GM18517 (cell line): ENCODE results near the gene EPN3.
A peak's percentile ranks its signal among the peaks of the same experiment; 100 is the strongest.

Source experiments
- ATAC-seq: cut with Tn5 transposase; IDR thresholded peaks from one replicate; pipeline ENCODE4 v1.9.1; 2021; ENCODE audit warnings: mild to moderate bottlenecking, moderate library complexity; ENCODE audit not compliant: unreplicated experiment

EPN3 gene

GRCh38 chr17:50508573-50509460, 23.7 kb upstream of the EPN3 start:
- ATAC-seq: no peak

GRCh38 chr17:50511058-50511457, 21.5 kb upstream of the EPN3 start:
- peak; percentile 88 for ATAC-seq

GRCh38 chr17:50513495-50513894, 19.0 kb upstream of the EPN3 start:
- ATAC-seq: no peak

DNA sequence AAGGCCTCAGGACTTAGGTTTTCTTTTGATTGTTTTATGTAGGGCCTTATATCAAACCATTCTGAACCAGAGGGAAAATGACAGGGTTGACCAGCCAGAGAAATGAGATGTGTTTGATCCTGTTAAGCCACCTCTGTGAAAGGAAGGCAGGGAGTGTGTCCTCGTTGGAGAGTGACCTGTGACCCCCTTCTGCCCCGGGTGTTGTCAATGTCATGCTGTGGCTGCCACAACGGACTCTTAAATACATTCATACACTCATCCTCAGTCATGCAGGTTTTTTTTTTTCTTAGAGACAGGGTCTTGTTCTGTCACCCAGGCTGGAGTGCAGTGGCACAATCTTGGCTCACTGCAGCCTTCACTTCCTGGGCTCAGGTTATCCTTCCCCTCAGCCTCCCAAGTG, 18.1 kb upstream of the EPN3 start:
- no peak for ATAC-seq

DNA sequence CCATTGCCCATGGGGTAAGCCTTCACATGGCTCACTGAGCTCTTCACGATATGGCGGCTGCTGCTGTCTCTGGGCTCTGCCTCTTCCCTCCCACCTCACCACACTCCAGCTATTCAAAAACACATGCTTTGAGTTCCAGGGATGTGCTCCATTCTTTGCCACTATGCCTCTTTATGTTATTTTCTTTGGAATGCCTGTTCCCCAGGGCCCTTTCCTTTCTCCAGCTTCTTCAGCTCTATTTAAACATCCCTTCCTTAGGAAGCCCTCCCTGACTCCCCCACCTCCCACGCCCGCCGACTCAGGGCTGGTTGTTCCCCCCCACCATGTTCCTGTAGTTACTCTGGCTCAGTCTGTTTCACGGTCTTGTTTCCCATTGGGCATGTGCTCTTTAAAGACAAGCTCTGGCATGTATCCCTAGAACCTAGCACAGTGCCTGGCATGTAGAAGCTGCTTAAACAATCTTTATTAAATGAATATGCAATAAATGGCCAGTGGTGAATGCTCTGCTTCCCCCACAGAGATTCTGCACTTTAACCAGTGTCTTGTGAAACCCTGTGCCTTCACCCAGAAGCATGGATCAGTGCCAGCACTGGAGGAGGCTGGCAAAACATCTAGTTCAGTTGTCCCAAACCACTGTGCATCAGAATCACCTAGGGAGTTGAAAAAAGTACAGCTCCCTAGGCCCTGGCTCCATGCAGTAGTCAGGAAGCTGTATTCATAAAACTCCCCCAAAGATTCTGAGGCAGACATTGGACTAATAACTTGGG, 17.4 kb upstream of the EPN3 start:
- ATAC-seq: no peak

GRCh38 chr17:50517011-50517410, 15.5 kb upstream of the EPN3 start:
- no peak for ATAC-seq

DNA sequence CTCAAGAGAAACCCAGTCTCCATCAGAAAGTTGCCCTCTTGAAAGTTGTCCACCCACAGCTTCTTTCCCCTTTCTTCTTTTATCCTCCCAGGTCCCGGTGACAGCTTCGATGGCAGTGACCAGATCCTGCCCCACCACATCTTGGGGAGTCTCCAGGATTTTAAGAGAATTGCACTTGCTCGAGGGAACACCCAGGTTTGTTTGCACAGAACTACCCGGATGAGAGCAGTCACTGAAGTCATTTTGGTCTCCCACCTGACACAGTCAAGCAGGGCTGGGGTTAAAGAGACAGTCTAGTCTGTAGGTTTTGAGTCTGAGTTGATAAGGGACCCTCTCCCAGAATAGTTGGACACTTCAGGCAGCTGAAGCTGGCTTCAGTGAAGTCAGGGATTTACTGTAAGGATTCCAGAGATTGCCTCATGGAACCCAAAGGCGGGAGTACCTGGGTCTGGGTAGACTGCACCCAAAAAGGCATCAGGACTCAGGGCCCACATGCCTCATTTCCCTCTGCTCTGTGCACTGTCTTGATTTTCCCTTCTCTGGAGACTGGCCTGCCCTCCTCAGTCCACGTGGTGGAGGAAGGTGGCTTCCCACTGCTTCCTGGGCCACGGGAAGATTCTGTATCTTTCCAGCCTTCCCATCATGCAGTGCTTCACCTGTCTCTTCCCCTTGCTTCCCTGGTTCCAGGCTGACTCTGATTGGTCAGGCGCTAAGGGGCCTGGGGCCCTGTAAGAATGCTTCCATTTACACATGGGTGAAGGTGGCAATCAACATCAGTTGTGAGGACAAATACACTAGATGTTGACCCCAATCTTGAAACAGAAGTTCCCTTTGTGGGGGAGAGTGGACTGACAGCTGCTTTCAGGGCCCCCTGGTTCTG, 14.8 kb upstream of the EPN3 start:
- no peak for ATAC-seq

- no peak for ATAC-seq
Observed at GRCh38 chr17:50518384-50519023, 14.0 kb upstream of the EPN3 start.

GRCh38 chr17:50519141-50519834, 13.2 kb upstream of the EPN3 start:
- no peak for ATAC-seq

GRCh38 chr17:50520483-50520882, 12.1 kb upstream of the EPN3 start:
- no peak for ATAC-seq

- ATAC-seq: no peak
Observed at GRCh38 chr17:50521514-50521913, 11.0 kb upstream of the EPN3 start.

DNA sequence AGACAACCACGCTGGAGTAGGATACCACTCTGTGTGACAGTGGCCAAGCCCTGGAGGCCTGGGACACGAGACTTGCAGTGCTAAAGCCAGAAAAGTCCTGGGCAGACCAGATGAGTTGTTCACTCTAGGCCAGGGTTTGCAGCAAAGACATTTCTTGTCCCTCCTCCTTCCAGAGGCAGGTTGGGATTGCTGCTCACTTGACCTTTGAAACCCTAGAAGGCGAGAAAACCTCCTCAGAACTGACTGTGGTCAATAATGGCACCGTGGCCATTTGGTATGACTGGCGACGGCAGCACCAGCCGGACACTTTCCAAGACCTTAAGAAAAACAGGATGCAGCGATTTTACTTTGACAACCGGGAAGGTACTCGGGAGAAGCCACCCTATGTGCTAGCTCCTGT, 9.8 kb upstream of the EPN3 start:
- ATAC-seq: no peak

DNA sequence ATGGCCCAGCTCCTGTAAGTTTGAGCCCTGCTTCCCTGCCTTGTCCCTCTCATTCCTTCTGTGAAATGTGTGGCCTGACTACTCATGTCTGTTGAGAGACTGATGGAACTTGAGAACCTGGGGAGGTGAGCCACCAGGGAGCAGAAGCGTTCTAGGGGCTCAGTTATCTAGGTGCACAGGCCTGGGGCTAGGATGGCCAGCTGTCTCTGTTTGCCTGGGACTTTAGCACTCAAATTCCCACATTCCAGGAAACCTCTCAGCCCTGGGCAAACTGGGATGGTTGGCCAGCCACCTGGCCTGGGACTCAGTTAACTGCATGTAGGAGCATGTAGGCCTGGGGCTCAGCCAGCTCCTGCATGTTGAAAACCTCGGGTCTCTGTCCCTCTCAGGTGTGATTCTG, 9.3 kb upstream of the EPN3 start:
- no peak for ATAC-seq

GRCh38 chr17:50524838-50525237, 7.7 kb upstream of the EPN3 start:
- no peak for ATAC-seq

DNA sequence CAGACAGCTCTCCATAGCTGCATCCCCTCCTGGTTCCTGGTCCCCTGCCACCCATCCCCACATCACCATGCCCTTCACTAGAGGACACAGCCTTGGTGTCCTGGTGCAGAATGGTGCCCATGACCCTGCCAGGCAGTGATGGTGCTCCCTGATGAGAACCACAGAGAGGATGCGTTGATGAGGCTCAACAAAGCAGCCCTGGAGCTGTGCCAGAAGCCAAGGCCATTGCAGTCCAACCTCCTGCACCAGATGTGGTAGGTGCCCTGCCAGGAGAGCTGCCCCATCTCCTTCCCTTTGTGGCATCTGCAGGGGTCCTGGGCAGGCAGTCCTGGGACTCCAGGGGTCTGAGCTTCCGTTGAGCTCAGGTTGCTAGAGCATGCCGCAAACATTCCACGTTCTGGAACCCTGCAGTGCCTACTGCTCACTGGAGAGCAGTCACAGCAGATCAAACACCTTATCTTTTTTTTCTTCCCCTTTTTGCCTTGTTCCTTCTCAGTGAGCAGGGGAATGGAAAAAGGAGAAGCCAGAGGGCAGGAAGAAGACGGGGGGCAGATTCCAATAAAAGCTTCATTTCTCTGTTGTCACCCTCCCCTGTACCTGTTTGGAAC, 5.3 kb upstream of the EPN3 start:
- ATAC-seq: no peak

GRCh38 chr17:50527949-50528474, 4.5 kb upstream of the EPN3 start:
- ATAC-seq: no peak

GRCh38 chr17:50529849-50530248, 2.7 kb upstream of the EPN3 start:
- ATAC-seq: no peak

- ATAC-seq: no peak
Observed at GRCh38 chr17:50531428-50532025, 1.0 kb upstream of the EPN3 start.

DNA sequence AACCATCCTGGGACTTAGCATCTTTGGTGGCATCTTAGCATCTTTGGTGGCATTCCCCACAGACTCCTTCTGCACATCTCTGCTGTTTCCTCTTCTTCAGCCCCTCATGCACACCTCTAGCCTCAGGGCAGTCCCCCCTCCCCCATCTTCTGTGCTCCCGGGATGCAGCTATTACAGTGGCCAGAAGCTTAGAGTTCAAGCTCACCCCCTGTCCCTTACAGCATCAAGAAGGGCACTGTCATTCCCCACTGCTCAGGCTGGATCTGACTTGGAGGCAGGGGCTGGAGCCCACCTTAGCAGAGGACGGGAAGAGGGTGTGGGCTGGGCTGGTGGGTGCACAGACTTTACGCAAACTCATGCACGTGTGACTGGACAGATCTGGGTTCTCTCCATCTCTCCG, 650 bp downstream of the EPN3 start:
- no peak for ATAC-seq
